NCI-H2171 (cell line): ENCODE data around the gene NTMT2.
"Not testable (repeated sequence)": the region's sequence is repeated elsewhere in the genome, so short reads cannot be mapped to it uniquely, and the experiment has no call there.

Experiments used
- DNase-seq: peaks from one replicate; lab custom pipeline; 2025; lab: John Stamatoyannopoulos, UW

The NTMT2 gene

GRCh38 chr1:170157820-170158219 lies 12.1 kb downstream of the NTMT2 start:
- DNase-seq: no peak

- no peak for DNase-seq
These were observed 16.9 kb downstream of the NTMT2 start for GRCh38 chr1:170162459-170163246.

- DNase-seq: no peak
These were observed 18.5 kb downstream of the NTMT2 start for GRCh38 chr1:170164103-170164763.

GRCh38 chr1:170166518-170167180 lies 20.9 kb downstream of the NTMT2 start:
- no peak for DNase-seq

- DNase-seq: no peak
These were observed 22.5 kb downstream of the NTMT2 start for GRCh38 chr1:170168265-170168664.

- not testable (repeated sequence) for DNase-seq
These were observed 24.8 kb downstream of the NTMT2 start for GRCh38 chr1:170170513-170170912.

GRCh38 chr1:170174395-170174794 lies 28.6 kb downstream of the NTMT2 start:
- DNase-seq: no peak

- DNase-seq: no peak
These were observed 29.3 kb downstream of the NTMT2 start for GRCh38 chr1:170175041-170175440.

GRCh38 chr1:170175484-170175883 lies 29.7 kb downstream of the NTMT2 start:
- no peak for DNase-seq

- DNase-seq: no peak
These were observed 31.0 kb downstream of the NTMT2 start for GRCh38 chr1:170176772-170177171.

- no peak for DNase-seq
These were observed 36.7 kb downstream of the NTMT2 start for GRCh38 chr1:170182442-170182841.

- no peak for DNase-seq
These were observed 46.8 kb downstream of the NTMT2 start for GRCh38 chr1:170192546-170192945.

GRCh38 chr1:170194451-170194850 lies 48.7 kb downstream of the NTMT2 start:
- no peak for DNase-seq

- DNase-seq: no peak
These were observed 50.9 kb downstream of the NTMT2 start for GRCh38 chr1:170196490-170197236.

- DNase-seq: no peak
These were observed 52.3 kb downstream of the NTMT2 start for GRCh38 chr1:170198090-170198489.

- no peak for DNase-seq
These were observed 52.8 kb downstream of the NTMT2 start for GRCh38 chr1:170198584-170198983.

GRCh38 chr1:170200161-170200560 lies 54.4 kb downstream of the NTMT2 start:
- DNase-seq: no peak

GRCh38 chr1:170200621-170201397 lies 55.0 kb downstream of the NTMT2 start:
- DNase-seq: no peak

GRCh38 chr1:170203693-170204092 lies 57.9 kb downstream of the NTMT2 start:
- DNase-seq: no peak

GRCh38 chr1:170204121-170204520 lies 58.4 kb downstream of the NTMT2 start:
- DNase-seq: no peak

- no peak for DNase-seq
These were observed 59.5 kb downstream of the NTMT2 start for GRCh38 chr1:170205301-170205700.

- no peak for DNase-seq
These were observed 63.4 kb downstream of the NTMT2 start for GRCh38 chr1:170209125-170209524.
